ENCODE results near the gene PHF2.

PHF2 gene

DNA sequence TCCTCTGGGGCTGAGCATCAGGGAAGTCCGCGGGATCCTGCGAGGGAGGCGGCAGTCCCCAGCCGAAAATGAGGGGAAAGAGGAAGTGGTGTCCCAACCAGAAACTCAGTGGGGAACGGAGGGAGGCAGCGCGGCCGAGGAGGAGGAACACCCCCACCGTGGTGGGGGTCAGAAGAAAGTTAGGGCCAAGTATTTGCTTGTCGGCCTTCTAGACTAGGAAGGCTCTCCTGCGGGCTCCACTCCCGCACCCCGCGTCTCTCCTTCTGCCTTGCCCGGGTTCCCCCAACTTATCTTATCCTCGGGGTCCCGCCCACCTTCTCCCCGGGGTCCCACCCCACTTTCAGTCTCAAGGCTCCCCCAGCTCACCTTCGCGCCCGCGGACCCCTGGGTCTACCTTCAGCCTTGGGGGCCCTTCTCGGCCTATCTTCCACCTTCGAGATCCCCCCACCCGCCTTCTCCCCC lies 557 bp upstream of the PHF2 start:
- Mint-ChIP-seq H3K4me1 (peaks cover 40% of the 10 kb centered on the region), H3K4me3 (peak overlapping the region; percentile 92 to 96 (median 94)), H3K27ac (peak overlapping the region; percentile 90 to 93 (median 92)), H3K27me3 (ENCODE audit: low read depth) (no peaks in the 10 kb centered on the region), H3K9me3 (peaks cover 12% of the 10 kb centered on the region), H3K36me3 (ENCODE audit: low read depth) (peaks cover 11% of the 10 kb centered on the region)
- TF ChIP-seq, protein P1, sequence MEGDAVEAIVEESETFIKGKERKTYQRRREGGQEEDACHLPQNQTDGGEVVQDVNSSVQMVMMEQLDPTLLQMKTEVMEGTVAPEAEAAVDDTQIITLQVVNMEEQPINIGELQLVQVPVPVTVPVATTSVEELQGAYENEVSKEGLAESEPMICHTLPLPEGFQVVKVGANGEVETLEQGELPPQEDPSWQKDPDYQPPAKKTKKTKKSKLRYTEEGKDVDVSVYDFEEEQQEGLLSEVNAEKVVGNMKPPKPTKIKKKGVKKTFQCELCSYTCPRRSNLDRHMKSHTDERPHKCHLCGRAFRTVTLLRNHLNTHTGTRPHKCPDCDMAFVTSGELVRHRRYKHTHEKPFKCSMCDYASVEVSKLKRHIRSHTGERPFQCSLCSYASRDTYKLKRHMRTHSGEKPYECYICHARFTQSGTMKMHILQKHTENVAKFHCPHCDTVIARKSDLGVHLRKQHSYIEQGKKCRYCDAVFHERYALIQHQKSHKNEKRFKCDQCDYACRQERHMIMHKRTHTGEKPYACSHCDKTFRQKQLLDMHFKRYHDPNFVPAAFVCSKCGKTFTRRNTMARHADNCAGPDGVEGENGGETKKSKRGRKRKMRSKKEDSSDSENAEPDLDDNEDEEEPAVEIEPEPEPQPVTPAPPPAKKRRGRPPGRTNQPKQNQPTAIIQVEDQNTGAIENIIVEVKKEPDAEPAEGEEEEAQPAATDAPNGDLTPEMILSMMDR (IDR thresholded peaks at IDR 0.05; ENCODE audit: unreplicated experiment in 3 of 3), result no peak

DNA sequence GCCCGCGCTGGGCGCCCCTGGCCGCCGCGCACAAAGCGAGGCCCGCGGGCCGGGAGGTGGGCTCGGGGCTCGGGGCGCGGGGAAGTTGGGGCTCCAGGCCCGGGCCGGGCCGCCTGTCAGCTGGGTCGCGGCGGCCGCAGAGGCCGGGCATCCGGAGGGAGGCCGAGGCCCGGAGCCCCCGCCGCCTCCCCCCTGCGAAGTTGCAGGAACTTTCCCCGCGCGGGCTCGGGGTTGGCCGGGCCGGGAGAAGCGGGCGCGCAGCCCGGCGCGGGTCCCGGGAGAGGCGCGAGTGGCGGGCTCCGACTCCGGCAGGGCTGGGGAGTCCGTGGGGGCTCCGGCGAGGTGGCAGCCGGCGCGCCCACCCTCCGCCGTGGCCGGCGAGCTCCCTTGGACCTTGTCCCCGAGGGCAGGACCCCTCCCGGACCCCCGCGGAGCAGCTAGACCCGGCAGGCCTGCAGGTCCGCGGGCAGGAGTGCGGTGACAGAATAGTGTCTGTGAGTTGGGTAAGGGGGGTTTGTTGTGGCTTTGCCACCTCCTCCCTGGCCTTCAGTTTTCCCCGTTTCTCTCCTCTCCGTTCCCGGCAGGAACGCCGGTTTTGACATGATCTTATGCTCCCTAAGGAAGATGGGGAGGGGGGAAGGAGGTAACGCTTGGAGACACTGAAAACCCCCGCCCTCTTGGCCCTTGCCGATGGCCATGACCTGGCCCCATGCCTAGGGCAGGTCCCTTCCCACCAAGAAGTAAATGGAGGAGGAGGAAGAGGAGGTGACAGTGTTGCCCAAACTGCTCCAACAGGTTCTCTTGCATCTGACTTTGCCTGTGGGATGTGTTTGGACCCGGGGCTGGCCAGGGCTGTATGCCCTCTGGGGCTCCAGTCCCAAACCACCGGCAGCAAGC lies 942 bp downstream of the PHF2 start:
- H3K4me3 Mint-ChIP-seq, result peak overlapping the region; percentile 88 to 93 (median 92)
- H3K9me3 Mint-ChIP-seq, result peaks cover 3% of the 10 kb centered on the region
- H3K36me3 Mint-ChIP-seq (ENCODE audit: low read depth), result peaks cover 5% of the 10 kb centered on the region
- H3K27me3 Mint-ChIP-seq (ENCODE audit: low read depth), result no peaks in the 10 kb centered on the region
- H3K27ac Mint-ChIP-seq, result peak overlapping the region; percentile 76 to 87 (median 84)
- H3K4me1 Mint-ChIP-seq, result peaks cover 49% of the 10 kb centered on the region
- TF ChIP-seq, protein P1 (IDR thresholded peaks at IDR 0.05; ENCODE audit: unreplicated experiment in 3 of 3), result no peak

DNA sequence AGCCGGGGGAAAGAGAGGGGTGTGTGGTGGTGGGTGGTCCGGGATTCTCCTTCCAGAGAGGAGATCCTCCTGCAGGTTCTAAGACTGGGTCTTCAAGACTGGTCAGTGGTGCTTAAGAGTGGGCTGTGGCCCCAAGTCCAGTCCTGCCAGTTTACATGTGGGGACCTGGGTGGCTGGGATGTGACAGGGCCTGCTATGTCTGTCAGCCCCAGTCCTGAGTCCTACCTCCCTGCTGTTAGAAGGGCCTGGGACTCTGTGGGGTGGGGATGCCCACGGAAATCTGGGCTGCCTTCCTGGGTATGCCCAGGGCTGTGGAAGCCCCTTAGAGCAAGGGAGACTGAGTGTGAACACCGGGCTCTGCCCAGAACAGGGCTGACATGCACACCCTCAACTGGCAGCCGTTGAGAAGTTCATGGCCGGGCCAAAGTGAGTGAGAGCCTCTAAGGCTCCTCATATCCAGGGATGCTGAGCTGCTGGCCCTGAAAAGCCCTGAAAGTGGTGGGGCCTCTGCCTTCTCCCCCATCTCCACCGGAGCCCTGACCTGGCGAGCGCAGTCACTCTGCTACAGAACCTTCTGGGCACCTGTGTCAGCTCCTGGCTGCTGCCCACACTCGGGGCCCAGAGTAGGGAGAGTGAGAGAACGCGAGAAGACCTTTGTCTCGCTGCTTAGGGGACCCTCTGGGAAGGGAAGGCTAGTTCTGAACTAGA lies 1.7 kb downstream of the PHF2 start:
- no peaks in the 10 kb centered on the region for H3K27me3 Mint-ChIP-seq (ENCODE audit: low read depth)
- peaks cover 2% of the 10 kb centered on the region for H3K9me3 Mint-ChIP-seq

DNA sequence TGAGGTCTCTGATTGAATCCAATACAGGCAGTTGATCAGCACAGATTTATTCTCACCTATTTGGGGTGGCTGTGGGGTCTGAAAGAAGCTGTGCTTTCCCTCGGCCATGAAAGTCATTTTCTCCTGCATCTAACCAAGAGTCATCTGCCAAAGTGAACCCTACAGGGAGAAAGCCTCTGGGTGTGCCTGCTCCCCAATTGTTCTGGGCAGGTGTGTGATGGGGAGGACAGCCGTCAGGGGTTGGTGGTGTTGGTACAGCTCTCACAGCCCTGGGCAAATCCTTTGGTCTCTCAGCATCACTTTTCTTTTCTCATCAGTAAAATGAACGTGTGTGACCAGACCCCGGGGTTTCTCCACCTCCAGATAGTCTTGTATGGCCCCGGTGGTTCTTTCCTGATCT lies 2.5 kb downstream of the PHF2 start:
- peaks cover 58% of the 10 kb centered on the region for H3K4me1 Mint-ChIP-seq
- peak overlapping the region; percentile 11 to 84 (median 76) for H3K27ac Mint-ChIP-seq
- H3K9me3 Mint-ChIP-seq, result peaks cover 4% of the 10 kb centered on the region
- H3K36me3 Mint-ChIP-seq (ENCODE audit: low read depth), result peaks cover 11% of the 10 kb centered on the region
- TF ChIP-seq, protein P1 (IDR thresholded peaks at IDR 0.05; ENCODE audit: unreplicated experiment in 3 of 3), result no peak
- H3K4me3 Mint-ChIP-seq, result peak overlapping the region; percentile 88 to 93 (median 92)
- H3K27me3 Mint-ChIP-seq (ENCODE audit: low read depth), result no peaks in the 10 kb centered on the region

More for the DNA sequence above, 1.7 kb downstream of the PHF2 start:
- peak overlapping the region; percentile 88 to 93 (median 92) for H3K4me3 Mint-ChIP-seq
- H3K4me1 Mint-ChIP-seq, result peaks cover 57% of the 10 kb centered on the region
- TF ChIP-seq, protein P1 (IDR thresholded peaks at IDR 0.05; ENCODE audit: unreplicated experiment in 3 of 3), result no peak
- H3K27ac Mint-ChIP-seq, result peak overlapping the region; percentile 76 to 87 (median 84)
- H3K36me3 Mint-ChIP-seq (ENCODE audit: low read depth), result peaks cover 9% of the 10 kb centered on the region

DNA sequence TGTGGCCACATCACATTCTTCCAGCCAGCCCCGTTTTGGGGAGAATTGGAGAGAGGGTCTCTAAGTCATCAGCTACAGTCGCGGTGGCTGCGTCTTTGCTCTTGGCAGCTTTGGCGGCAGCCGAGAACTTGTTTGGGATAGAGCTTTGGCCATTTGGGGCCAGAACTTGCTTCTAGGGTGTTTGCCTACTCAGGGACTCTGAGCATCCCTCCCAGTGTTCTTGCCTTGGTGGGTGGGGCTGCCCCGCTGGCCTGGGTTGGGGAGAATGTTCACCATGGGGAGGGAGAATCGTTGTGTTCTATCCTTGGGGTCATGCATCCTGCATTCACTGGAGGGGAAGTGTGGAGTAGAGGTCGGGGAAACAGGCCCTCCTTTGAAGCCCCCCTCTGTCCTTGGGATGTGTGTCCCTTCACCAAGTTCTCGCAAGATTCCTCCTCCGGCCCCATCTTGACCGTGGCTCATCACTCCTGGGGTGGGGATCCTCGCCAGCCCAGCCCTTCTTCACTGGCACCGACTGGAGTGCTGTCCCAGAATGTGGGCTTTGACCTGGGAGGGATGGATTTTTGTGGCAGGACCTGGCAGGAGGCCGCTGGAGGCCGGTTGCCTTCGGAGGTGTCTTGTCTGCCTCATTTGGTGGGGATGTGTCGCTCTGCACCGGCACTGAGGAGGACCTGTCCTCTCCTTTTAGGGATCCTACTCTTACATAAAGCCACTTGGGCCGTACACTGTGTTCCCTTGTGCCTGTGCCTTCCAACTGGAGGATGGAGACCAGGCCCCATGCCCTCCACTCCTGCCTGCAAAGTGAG lies 3.5 kb downstream of the PHF2 start:
- Mint-ChIP-seq H3K9me3 (peaks cover 9% of the 10 kb centered on the region), H3K4me3 (peak overlapping the region; percentile 88 to 93 (median 92)), H3K4me1 (peaks cover 56% of the 10 kb centered on the region), H3K27me3 (ENCODE audit: low read depth) (no peaks in the 10 kb centered on the region), H3K27ac (peak overlapping the region; percentile 54 to 84 (median 76)), H3K36me3 (ENCODE audit: low read depth) (peaks cover 18% of the 10 kb centered on the region)
- TF ChIP-seq, protein P1 (IDR thresholded peaks at IDR 0.05; ENCODE audit: unreplicated experiment in 3 of 3), result no peak
